ENCODE measurements around the gene F11.
A peak's percentile ranks its signal among the peaks of the same experiment; 100 is the strongest.

The F11 gene

GRCh38 chr4:186294160-186294559, 28.2 kb downstream of the F11 start:
- Histone ChIP-seq H3K27me3 (ENCODE audit: insufficient read depth, poor library complexity, severe bottlenecking) (peaks cover 2% of the 10 kb centered on the region), H3K4me3 (replicated peaks; ENCODE audit: insufficient read depth, low read length) (no peak overlapping the region), H3K27ac (replicated peaks) (no peak overlapping the region)
- TF ChIP-seq GABPA (IDR thresholded peaks at IDR 0.05; ENCODE audit: low read depth), result no peak
- TF ChIP-seq CTCF (IDR thresholded peaks at IDR 0.05; ENCODE audit: insufficient read depth, low read length), result no peak
- no peak for TF ChIP-seq POLR2AphosphoS5 (IDR thresholded peaks at IDR 0.05; ENCODE audit: low read depth)
- TF ChIP-seq SPI1 (IDR thresholded peaks at IDR 0.05; ENCODE audit: borderline replicate concordance, low read depth), result no peak
- no peak for TF ChIP-seq REST (IDR thresholded peaks at IDR 0.05; ENCODE audit: insufficient replicate concordance, low read depth)
- DNase-seq (ENCODE audit: low read depth in 1 of 2, low spot score in 1 of 2), result no peak

GRCh38 chr4:186296481-186296880, 30.5 kb downstream of the F11 start:
- Histone ChIP-seq H3K27ac (replicated peaks) (no peak overlapping the region), H3K4me3 (replicated peaks; ENCODE audit: insufficient read depth, low read length) (no peak overlapping the region), H3K27me3 (ENCODE audit: insufficient read depth, poor library complexity, severe bottlenecking) (peaks cover 2% of the 10 kb centered on the region)
- no peak for DNase-seq (ENCODE audit: low read depth in 1 of 2, low spot score in 1 of 2)
- no peak for TF ChIP-seq POLR2AphosphoS5 (IDR thresholded peaks at IDR 0.05; ENCODE audit: low read depth)
- no peak for TF ChIP-seq GABPA (IDR thresholded peaks at IDR 0.05; ENCODE audit: low read depth)
- no peak for TF ChIP-seq REST (IDR thresholded peaks at IDR 0.05; ENCODE audit: insufficient replicate concordance, low read depth)
- TF ChIP-seq SPI1 (IDR thresholded peaks at IDR 0.05; ENCODE audit: borderline replicate concordance, low read depth), result no peak
- no peak for TF ChIP-seq CTCF (IDR thresholded peaks at IDR 0.05; ENCODE audit: insufficient read depth, low read length)

- TF ChIP-seq SPI1 (IDR thresholded peaks at IDR 0.05; ENCODE audit: borderline replicate concordance, low read depth) (no peak), CTCF (IDR thresholded peaks at IDR 0.05; ENCODE audit: insufficient read depth, low read length) (peak; percentile 29)
- peak in 1 of 2 experiments; percentile 3 for DNase-seq (ENCODE audit: low read depth in 1 of 2, low spot score in 1 of 2)
- Histone ChIP-seq H3K27me3 (ENCODE audit: insufficient read depth, poor library complexity, severe bottlenecking) (peaks cover 2% of the 10 kb centered on the region), H3K27ac (replicated peaks) (no peak overlapping the region), H3K4me3 (replicated peaks; ENCODE audit: insufficient read depth, low read length) (no peak overlapping the region)
These were observed 31.1 kb downstream of the F11 start for GRCh38 chr4:186297013-186297645.

Measured in HL-60 (cell line).